CMK (cell line): ENCODE results near the gene OAT.
A peak's percentile ranks its signal among the peaks of the same experiment; 100 is the strongest.

ENCODE experiments used
- DNase-seq: peaks from one replicate; pipeline ENCODE4 v3.0.0-alpha.2; 2010; ENCODE audit warnings: low read depth

The OAT gene

DNA sequence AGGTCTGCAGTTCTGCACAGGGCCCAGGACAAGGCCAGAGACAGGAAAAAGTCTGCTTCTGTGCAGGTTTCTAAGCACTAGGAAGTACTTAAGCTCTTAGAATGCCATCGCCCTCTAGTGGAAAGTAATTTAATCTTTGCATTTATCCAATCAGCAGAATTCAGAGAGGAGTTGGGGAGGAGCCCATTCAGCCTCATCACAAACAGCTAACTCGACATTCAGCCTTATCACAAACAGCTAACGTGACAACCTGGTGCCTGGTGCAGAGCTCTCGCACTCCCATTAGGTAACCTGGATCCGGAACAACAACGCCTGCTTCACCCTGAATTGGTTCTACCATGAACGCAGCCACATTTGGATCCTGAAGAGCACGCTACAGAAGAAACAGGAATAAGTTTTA, 15.2 kb downstream of the OAT start:
- DNase-seq: peak; percentile 38

DNA sequence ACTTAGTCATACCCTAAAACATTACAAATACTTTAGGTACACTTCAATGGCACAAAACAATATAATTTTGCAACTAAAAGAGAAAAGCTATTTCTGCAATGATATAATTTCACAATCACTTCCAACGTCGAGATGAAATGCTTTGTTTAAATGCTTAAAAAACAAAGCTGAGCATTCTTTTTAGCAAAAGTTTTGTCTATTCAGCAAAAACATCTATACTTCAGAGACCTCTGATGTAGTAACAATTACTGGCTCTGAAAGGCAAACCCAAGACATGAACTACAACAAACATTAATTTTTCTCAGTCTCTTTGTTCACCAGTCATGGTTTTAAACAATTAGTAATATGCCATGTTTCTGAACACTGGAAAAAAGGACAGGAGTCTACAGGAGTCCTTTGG, 16.4 kb downstream of the OAT start:
- DNase-seq: no peak

DNA sequence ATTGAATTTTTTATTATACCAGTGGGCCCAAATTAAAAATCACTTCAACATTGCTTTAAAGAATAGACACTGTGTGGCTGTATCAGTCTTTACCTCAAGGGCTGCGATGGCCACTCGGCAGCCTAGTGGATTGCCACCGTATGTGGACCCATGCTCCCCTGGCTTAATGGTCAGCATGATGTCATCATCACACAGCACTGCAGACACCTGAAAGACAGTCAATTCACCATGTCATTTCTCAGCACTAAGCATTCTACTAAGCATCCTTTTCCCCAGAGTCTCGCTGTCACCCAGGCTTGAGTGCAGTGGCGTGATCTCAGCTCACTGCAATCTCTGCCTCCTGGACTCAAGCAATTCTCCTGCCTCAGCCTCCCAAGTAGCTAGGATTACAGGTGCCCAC, 17.1 kb downstream of the OAT start:
- no peak for DNase-seq

DNA sequence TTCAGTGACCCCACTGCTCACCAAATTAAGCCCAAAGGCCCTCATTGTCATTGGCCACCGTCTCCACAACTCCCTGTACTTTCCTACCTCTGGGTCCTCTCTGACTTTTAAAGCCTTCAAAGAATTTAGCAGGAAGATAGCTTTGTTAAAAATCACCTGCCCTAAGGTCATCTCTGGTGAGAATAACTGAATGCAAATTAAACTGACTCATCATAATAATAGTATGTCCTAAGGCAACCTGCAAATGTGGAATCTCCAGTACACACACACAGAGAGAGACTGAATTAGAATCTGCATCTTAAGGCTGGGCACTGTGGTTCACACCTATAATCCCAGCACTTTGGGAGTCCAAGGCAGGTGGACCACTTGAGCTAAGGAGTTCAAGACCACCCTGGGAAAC, 24.1 kb downstream of the OAT start:
- DNase-seq: no peak

DNA sequence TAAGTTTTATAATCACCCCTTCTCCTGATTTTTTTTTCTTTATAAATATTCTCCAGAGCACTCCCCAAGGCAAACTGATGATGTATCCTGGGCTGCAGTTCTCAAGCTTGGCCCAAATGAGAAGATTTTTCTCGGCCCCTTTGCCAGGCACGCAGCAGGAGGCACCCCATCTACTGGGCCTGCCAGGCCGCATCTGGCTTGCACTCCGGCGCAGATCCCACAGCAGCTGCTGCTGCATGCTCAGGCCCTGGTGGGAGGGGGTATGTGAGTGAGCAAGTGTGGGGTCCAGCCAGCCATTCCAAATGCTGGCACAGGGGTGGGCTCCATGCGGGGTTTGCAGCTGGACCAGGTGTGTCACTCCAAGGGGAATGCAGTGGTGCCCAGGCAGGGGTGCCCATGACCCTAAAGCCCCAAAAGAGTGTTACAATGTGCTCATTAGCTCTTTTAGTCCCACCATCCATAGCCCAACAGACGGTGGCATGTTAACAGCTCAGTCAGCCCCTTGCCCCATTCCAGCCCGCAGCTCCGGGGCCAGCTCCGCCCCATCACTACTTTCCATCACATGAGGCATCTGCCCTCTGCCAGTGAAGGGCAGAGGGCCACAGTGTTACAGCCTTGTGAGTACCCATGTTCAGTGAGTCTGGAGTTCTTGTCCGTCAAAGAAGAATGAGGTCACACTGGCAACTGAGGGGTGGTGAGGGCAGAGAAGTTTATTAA, 25.9 kb downstream of the OAT start:
- no peak for DNase-seq

DNA sequence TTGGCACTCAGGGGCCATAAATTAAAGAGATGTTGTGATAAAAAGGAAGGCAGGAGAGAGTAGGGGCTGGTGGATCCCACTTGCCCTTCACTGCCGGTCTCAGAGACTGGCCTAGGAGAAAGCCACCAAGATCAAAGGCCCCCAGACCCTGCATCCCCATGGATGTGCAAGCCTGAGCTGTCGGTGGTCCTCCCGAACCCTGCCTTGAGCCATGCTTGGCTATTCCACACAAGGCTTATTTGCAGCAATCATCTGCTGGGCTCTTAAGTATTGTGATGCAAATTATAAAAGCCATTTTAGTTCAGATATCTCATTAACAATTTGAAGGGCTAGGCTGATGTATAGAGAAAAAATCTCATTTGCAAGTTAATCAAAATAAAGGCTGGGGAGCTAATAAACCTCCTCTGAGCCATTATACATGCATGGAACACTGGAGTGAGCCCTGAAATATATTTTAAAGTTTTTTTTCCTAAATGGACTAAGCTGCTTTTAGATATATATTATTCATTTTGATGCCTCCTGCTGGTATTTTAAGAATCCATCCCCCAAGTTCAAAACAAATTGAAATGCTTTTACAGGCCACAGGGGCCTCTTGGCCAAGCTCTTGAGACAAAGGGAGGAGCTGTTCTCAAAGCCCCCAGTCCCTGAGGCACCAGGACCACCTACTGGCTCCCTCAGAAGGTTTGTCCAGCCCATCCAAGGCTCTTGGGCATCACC, 28.1 kb downstream of the OAT start:
- no peak for DNase-seq

DNA sequence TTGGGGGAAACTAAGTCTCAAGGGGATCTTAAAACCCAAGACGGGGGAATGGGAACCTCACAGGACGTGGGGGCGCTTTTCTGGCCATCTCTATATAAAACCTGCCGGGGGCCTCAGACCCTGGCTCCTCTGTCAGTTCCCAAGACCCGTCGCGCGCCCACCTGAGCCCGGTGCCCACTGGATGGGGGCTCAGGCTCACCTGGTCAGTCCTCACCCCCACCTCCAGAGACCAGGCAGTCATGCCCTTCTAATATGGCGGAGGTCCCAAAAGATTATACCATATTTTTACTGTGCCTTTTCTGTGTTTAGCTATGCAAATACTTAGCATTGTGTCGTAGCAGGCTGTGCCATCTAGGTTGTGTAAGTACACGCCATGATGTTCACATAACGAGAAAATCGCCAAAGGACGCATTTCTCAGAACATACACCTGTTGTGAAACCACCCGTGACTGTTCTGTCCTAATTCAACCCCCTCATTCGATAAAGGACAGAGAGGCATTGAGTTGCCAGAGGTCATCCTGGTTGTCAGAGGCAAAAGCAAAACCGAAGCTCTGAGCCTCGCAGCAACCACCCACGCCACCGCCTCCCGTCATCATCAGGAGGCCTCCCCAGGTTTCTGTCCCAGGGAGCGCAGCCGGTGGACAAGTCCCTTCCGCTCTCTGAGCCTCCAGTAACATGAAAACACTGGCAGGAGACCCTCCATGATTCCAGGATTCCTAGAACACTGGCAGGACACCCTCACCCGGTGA, 28.9 kb downstream of the OAT start:
- no peak for DNase-seq

DNA sequence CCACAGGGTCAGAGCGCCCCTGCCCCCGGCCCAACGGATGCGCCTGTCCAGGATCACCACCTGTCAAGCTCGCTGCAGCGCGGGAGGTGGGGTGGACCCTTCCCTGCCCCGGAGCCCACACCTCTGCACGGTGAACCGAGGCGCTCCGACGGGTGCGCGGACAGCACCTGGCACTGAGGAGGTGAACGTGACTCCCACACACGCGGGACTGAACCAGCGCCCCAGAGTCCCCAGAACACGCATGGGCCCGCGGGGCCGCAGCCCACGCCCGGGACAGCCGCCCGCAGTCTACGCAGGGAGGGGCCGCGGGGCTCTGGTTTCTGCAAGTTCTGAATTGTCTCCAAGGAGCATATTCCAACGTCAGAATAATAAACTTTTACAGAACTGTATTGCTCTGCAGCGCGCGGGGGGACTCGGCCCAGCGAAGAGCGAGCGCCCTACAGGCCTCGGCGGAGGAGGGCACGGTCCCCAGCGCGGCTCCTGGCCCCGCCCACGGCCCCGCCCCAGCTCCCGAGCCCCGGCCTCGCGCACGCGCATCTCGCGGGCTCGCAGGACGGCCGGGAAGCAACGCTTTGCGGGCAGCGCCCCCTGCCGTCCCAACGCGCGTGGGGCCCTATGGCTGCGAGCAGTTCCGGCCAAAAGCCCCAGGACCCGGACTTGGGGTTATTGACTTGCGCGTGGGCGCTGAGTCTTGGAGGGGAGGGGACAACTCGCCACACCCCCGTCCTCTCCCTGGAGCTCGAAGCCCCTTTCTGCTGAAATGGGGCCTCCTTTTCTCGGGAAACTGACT, 29.7 kb downstream of the OAT start:
- peak; percentile 49 for DNase-seq

DNA sequence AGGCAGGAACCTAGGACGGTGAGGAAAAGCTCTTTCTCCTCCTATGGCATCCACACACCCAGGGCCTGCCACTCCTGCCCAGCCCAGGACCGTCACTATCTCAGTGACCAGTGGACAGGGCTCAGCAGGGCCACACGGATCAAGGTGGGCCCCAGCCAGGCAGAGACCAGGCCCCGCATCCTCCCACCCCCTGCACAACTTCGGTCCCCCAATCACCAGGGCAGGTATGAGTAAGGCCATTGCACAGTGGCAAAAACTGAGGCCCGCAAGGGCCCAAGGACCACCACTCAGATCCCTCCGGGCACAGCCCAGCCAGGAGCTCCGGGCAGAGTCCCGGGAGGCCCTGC, 30.3 kb downstream of the OAT start:
- DNase-seq: no peak

DNA sequence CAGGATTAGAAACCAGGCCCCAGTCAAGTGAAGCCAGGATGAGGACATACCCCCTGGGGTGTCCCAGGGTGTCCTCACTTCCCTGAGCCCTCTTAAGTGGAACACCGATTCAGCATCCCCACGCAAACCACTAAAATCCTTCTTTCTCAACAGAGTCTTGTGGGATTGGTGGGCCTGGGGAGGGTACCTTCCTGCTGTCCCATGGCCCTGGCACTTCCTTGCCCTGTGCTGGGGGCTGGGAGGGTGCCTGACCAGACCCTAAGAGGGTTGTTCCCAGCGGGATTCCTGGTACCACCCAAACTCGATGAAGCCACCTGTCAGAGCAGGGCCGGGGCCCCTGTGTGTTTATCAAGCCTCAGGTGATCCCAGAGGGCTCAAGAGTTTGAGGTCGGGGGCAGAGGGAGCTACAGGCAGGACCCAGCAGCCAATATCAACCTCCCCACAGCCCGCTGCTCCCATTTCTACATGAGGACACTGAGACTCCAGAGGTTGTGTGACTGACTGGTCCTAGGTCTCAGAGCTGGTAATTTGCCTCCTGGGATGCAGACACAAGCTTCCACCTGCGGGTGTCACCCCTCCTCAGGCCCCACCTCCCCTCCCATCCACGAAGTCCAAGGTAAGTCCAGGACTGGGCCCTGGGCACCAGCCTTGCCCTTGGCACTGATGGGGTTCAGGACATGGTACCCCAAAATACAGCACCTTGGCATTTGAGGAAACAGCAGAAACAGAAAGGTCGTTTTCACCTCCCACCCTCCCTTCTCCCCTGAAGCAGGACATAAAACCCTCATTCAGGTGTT, 31.4 kb downstream of the OAT start:
- DNase-seq: no peak

DNA sequence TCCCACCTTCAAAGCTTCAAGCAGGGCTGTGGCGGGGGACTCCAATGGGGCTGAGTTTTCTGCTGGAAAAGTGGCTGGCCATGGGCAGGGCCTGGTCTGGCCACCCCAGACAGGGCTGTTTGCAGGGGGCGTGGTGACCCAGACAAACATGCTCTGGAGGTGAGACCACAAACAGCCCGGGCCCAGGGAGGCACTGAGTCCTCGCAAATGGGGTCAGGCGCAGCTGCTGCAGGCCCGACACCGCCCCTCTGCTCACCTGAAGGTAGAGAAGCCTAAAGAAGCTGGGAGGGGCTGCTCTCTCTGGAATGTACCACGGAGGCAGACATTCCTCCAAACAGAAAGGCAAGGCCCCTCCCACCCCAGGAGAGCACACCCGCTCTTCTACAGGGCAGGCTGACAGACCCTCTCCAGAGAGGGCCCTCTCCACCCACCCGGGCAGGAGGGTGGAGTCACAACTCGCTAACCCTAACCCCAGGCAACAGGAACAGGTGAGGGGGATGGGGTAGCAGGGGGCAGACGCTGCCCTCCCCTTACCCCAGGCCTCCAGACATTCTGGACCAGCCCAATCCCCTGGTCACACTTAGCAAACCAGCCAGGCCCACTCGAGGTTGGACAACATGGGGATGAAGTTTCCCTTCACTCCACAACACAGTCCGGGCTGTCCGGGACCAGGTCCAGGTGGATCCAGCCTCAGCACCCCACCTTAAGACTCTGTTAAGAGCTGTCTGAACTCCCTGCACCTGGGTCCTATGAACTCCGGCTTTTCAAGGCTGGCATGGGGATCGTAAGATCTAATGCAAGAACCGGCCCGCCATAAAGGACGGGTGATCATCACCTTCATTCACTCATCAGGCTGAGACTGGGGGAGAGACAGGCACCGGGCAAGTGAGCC, 32.3 kb downstream of the OAT start:
- DNase-seq: no peak

DNA sequence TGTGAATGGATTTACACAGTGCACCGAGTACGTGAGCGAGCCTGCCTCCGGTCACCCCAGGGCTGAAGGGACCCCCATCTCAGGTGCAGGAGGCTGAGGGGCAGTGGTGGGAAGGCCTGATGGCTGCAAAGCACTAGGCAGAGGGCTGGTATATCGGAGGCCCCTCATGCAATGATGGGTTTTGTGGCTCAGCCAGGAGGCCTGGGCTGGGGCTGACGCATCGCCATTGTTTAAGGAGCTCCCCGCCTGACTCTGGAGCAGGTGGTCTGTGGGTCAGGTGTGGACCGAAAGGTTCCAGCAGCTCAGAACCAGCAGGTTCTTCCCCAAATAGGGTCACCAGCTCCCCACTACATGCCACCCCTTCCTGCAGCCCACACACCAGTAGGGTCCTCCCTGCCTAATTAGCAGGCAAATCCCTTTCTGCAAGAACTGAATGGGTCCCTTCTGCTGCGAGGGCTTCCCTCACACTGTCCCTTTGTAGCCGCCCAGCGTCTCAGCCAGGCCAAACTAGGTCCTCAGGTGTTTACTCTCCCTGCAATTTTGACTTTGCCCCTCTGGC, 33.0 kb downstream of the OAT start:
- no peak for DNase-seq

DNA sequence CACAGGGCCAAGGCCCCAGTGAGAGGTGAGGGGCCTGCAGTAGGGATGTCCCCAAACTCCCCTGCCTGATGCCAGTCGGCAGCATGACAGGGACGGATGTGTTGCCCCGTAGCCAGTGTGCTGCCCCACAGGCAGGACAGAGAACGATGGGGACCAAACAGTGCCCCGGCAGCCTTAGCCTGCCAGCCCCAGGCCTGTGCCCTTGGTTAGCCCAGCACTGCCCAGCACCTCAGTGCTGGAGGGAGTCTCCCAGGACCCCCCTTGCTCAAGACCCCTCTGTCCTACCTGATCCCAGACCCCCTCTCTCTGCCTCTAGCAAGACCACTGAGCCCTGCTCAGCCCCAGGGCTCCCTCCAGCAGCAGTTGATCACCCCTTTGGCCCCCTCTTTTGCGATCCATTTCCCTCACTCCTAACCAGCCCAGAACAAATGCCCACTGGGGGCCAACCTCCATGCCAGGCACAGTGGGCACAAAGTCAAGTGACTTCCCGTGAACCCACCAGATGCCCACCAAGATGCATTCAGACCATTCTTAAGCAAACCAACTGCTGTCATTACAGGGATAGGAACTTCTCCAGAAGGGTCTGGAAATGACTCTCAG, 34.0 kb downstream of the OAT start:
- DNase-seq: no peak

DNA sequence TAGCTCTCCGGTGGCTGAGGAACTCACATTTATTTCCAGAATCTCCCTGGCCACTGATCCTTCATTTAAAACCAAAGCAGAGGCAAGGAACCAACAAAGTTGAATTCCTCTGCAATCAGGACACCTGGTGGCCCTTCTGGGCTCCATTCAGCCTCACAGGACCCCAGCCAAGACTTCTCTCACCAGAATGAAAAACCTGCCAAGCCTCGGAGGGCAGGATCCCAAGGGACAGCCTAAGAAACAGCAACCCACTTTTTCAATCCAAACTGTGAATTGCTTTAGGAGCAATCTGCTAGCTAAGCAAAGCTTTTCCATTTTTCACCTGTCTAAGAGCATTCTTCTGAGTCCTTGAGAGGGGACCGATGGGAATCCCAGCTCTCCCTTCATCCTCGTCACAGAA, 34.6 kb downstream of the OAT start:
- no peak for DNase-seq

DNA sequence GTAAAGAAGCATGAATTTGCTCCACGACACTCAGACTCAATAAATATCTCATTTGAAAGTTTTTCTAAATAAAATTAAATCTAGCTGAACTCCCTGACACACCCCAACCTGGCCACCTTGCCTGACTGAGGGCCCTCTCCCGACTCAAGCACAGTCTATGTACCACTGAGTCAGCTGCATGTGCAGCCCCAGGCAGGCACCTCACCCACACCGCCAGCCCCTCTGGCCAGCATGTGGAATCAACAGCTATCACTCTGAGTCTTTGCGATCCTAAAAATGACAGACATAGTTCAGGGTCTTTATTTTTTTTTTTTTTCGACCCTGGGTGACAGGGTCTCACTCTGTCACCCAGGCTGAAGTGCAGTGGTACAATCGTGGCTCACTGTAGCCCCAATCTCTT, 35.2 kb downstream of the OAT start:
- DNase-seq: no peak

DNA sequence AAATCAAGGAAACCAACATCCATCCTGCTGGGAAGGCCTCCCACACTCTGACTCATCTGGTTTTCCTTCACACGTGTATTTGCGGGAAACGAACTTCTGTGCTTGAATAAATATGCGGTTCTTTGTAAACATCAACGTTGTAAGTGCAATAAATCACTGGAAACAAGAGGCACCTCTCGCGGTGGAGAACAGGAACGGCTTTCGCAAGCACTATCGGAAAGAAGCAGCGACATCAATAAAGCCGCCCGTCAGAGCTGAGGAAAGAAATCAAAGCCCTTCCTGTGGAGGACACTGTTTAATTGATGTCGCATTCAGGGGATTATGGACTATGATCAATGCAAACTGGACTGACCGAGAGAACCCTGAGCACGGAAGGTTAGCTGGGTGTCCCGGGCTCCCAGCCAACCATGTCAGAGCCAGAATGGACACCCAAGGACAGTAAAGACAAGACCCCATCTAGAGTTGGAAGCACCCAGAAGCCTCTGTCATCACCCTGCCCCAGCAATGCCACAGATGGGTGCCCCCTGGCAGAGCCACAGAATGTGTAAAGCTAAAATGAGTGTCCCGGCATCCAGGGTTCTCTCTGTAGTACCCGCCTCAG, 37.6 kb downstream of the OAT start:
- no peak for DNase-seq

DNA sequence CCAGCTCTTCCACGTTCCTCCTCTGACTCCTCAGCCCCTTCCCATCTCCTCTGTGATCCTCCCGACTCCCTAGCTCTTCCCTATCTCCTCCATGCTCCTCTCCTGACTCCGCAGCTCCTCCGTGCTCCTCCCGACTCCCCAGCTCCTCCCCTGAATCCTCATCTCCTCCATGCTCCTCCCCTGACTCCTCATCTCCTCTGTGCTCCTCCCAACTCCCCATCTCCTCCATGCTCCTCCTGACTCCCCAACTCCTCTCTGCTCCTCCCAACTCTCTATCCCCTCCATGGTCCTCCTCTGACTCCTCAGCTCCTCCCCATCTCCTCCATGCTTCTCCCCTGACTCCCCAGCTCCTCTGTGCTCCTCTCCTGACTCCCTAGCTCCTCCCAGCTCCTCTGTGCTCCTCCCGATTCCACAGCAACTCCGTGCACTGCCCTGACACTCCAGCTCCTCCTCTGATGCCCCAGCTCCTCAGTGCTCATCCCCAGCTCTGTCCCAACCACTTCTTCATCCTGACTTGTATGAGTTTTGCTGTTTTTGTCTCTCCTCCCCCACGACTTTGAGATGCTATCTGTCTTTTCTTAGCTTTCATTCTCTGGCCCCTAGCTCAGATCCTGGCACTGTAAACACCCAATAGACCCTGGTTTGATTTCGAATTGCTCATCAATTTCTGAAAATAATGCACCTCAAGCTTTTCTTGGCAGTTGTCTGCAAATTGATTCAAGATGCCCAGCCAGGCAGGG, 38.3 kb downstream of the OAT start:
- no peak for DNase-seq

DNA sequence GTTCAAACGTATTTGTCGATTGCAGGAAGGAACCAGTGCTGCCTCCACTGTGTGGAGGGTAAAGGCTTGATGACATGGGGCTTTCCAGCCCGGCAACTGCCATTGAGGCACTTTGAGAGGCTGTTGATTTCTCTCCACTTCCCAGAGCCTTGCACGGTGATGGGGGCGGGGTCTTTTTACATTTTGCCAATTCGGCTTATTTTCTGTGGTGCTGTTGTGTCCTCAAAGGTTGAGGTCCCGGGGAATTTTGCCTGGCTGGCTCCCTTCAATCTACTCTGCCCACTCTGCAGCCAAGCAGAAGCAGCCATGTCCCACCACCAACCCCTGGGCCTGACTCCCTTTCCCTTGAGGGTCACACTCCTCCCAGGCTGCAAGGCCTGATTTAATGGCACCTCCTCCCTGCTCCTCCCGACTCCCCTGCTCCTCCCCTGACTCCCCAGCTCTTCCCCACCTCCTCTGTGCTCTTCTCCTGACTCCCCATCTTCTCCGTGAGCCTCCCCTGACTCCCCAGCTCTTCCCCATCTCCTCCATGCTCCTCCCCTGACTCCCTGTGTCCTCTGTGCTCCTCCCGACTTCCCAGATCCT, 39.0 kb downstream of the OAT start:
- DNase-seq: no peak
